ENCODE measurements around the gene KIAA0232. TPM values are rescaled to one million over a fixed set of nuclear protein-coding genes. Genes with fewer than 3 reads are reported as not detected.
A peak's percentile ranks its signal among the peaks of the same experiment; 100 is the strongest.

The KIAA0232 gene
- polyA plus RNA-seq, 1 experiment: 25.0 TPM

DNA sequence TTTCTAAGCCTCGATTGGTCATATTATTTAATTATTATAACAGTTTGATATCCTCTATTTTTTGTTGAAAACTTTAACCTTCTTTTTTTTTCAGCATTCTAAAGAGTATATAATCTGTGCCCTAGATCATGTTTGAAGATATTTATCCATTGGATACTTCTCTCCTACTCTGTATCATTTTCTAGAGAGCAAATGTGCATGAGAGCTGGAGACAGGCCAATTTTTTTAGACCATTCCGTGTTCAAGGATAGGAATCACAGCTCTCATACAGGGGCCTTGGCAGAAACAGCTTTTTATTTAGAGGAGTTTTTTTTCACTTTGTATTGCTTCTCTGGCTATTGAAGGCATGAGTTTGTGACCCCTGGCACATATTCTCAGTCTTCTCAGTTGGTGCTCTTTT, 69.4 kb downstream of the KIAA0232 start:
- ChIA-PET POLR2A (no interaction called here), CTCF (interaction anchor here (0.6 to 2.7 kb wide), 4 partner anchors 22 to 153 kb away, joined by 3 to 9 read pairs (median 3); no protein-coding TSS in a partner anchor)
- no peak overlapping the region for H3K4me3 ChIP-seq (ENCODE audit: low read depth, low read length)
- no peaks in the 10 kb centered on the region for H3K27me3 ChIP-seq (ENCODE audit: control insufficient read depth, insufficient read depth, low read length)
- TF ChIP-seq, protein P1, sequence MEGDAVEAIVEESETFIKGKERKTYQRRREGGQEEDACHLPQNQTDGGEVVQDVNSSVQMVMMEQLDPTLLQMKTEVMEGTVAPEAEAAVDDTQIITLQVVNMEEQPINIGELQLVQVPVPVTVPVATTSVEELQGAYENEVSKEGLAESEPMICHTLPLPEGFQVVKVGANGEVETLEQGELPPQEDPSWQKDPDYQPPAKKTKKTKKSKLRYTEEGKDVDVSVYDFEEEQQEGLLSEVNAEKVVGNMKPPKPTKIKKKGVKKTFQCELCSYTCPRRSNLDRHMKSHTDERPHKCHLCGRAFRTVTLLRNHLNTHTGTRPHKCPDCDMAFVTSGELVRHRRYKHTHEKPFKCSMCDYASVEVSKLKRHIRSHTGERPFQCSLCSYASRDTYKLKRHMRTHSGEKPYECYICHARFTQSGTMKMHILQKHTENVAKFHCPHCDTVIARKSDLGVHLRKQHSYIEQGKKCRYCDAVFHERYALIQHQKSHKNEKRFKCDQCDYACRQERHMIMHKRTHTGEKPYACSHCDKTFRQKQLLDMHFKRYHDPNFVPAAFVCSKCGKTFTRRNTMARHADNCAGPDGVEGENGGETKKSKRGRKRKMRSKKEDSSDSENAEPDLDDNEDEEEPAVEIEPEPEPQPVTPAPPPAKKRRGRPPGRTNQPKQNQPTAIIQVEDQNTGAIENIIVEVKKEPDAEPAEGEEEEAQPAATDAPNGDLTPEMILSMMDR (IDR thresholded peaks at IDR 0.05; ENCODE audit: low read depth, low read length): no peak
- DNase-seq (ENCODE audit: low read depth, low spot score): no peak
- no peak overlapping the region for H3K27ac ChIP-seq (ENCODE audit: low read depth, low read length)
- H3K9me3 ChIP-seq (ENCODE audit: control insufficient read depth, insufficient read depth, low read length): peaks cover 5% of the 10 kb centered on the region; the same call in 1 of the 2 replicates

DNA sequence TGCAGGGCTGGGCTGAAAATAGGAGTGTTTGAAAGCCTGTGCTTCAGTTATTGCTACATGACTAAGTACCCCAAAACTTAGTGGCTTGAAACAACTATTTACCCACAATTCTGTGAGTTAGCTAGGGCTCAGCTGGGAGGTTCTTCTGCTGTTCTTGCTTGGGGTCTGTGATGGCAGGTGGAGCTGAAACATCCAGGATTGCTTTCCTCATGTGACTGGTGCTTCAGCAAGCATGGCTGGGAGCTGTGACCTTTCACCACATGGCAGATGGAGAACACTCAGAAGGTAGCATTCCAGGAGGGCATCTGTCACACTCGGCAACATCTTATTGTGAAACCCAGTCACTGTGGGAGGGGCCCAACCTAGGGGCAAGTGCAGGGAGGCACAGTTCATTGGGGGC, 70.1 kb downstream of the KIAA0232 start:
- H3K4me3 ChIP-seq (ENCODE audit: low read depth, low read length): no peak overlapping the region
- CTCF ChIA-PET: interaction anchor here (0.9 to 2.7 kb wide), 3 partner anchors 21 to 64 kb away, joined by 3 to 9 read pairs (median 3); no protein-coding TSS in a partner anchor
- H3K27me3 ChIP-seq (ENCODE audit: control insufficient read depth, insufficient read depth, low read length): no peaks in the 10 kb centered on the region
- TF ChIP-seq, protein P1 (IDR thresholded peaks at IDR 0.05; ENCODE audit: low read depth, low read length): no peak
- H3K27ac ChIP-seq (ENCODE audit: low read depth, low read length): no peak overlapping the region
- DNase-seq (ENCODE audit: low read depth, low spot score): no peak
- peaks cover 5% of the 10 kb centered on the region; the same call in 1 of the 2 replicates for H3K9me3 ChIP-seq (ENCODE audit: control insufficient read depth, insufficient read depth, low read length)
- POLR2A ChIA-PET: no interaction called here

DNA sequence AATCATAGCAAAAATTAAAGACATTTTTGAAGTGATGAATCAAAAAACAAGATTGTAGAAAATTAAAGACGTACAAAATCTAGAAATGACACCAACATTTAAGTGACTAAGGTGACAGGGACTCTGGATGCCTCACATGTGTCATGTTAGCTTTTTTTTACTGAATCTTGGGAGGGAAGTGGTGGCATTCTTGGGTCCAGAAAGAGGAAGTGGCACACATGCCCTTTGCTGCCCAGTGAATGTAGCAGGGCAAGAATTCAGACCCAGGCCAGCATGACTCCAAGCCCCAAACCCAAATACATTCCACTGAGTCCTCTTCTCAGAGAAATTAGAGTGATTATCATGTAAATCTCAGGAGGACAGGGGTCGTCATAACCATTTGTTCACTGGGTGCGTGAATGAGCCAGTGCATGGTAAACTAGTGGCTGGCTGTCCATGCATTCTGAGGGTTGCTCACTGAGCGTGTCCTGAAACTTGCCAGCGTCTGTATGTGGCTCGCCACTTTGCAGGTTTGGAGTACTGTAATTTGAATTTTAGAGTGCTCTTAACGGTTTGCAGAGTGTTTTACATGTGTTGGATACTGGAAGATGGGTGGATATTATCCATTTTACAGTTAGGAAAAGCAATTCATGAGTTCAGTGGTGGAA, 71.7 kb downstream of the KIAA0232 start:
- DNase-seq (ENCODE audit: low read depth, low spot score): no peak
- no peaks in the 10 kb centered on the region for H3K27me3 ChIP-seq (ENCODE audit: control insufficient read depth, insufficient read depth, low read length)
- CTCF ChIA-PET: interaction anchor here (1.1 to 1.2 kb wide), 2 partner anchors 121 to 136 kb away, joined by 3 read pairs; no protein-coding TSS in a partner anchor

DNA sequence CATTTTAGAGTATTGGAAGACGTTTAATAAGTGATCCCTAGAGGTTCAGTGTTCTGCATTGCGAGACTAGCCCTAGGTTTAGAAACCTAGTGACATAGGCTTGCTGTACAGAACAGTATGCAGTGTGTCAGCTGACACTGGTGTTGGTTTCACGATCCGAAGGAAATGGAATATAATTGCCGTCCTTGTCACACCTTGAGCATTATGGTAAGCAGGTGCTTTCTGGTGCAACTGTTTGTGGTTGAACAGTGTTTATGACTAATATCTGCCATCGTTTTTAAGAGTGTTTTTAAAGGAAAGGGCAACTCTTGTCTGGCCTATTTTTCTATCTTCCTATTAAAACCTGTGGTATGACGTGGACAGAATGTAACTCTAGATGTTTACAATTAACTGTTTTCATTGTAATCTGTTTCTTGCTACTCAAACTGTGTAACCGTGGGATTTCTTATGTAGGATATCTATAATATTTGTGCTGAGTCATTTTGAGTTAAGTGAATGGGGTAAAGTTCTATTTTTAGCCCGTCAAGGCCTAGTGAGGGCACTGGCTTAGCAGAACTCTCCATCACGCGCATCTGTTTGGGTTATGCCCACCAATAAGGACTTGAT, 73.3 kb downstream of the KIAA0232 start:
- TF ChIP-seq, protein P1 (IDR thresholded peaks at IDR 0.05; ENCODE audit: low read depth, low read length): no peak
- ChIA-PET POLR2A (no interaction called here), CTCF (interaction anchor here (1.2 to 2.1 kb wide), 2 partner anchors 18 to 137 kb away, joined by 3 to 15 read pairs; no protein-coding TSS in a partner anchor)
- H3K9me3 ChIP-seq (ENCODE audit: control insufficient read depth, insufficient read depth, low read length): peaks cover 5% of the 10 kb centered on the region; the same call in 1 of the 2 replicates
- H3K4me3 ChIP-seq (ENCODE audit: low read depth, low read length): no peak overlapping the region
- H3K27me3 ChIP-seq (ENCODE audit: control insufficient read depth, insufficient read depth, low read length): no peaks in the 10 kb centered on the region
- peak; percentile 74 for DNase-seq (ENCODE audit: low read depth, low spot score)
- peak overlapping the region; percentile 93 for H3K27ac ChIP-seq (ENCODE audit: low read depth, low read length)

More for the DNA sequence above, 71.7 kb downstream of the KIAA0232 start:
- no peak overlapping the region for H3K27ac ChIP-seq (ENCODE audit: low read depth, low read length)
- H3K4me3 ChIP-seq (ENCODE audit: low read depth, low read length): no peak overlapping the region
- POLR2A ChIA-PET: no interaction called here
- TF ChIP-seq, protein P1 (IDR thresholded peaks at IDR 0.05; ENCODE audit: low read depth, low read length): no peak
- peaks cover 5% of the 10 kb centered on the region; the same call in 1 of the 2 replicates for H3K9me3 ChIP-seq (ENCODE audit: control insufficient read depth, insufficient read depth, low read length)

DNA sequence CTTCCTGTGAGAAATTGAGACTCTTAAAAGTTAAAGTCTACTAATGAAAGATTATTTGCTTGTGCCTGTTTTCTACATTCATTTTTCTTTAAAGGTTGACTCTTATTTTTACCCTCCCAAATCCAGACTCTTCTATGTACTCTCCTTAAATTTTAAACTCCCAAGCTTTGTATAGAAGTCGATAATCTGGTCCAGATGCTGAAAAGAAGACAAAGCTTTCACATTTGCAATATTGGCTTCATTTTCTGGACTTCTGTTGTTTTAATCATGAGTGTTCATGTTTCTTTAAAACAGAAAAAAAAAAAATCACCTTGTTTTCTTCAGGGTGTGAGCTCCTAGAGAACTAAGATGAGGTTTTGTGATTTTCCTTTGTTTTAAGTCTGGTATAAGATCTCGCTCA, 73.9 kb downstream of the KIAA0232 start:
- no peak for DNase-seq (ENCODE audit: low read depth, low spot score)
- CTCF ChIA-PET: interaction anchor here (2.1 kb wide), 1 partner anchor 17 kb away, joined by 15 read pairs; no protein-coding TSS in a partner anchor
- H3K27me3 ChIP-seq (ENCODE audit: control insufficient read depth, insufficient read depth, low read length): no peaks in the 10 kb centered on the region
- TF ChIP-seq, protein P1 (IDR thresholded peaks at IDR 0.05; ENCODE audit: low read depth, low read length): no peak
- H3K4me3 ChIP-seq (ENCODE audit: low read depth, low read length): no peak overlapping the region
- peaks cover 5% of the 10 kb centered on the region; the same call in 1 of the 2 replicates for H3K9me3 ChIP-seq (ENCODE audit: control insufficient read depth, insufficient read depth, low read length)
- POLR2A ChIA-PET: no interaction called here
- H3K27ac ChIP-seq (ENCODE audit: low read depth, low read length): peak overlapping the region; percentile 93
